HT1080 (cell line): ENCODE measurements around the gene ADPRHL1. TPM values are rescaled to one million over a fixed set of nuclear protein-coding genes. Genes with fewer than 3 reads are reported as not detected.

Experiments used
- DNase-seq: peaks from one replicate; pipeline ENCODE4 v3.0.0-alpha.2; 2015; ENCODE audit warnings: low read depth
- total RNA-seq: library from RNA; depleted of rRNA; stranded (reverse); fragments of >200 nt; shearing (Covaris generic); gene quantifications from 2 replicates; pipeline ENCODE4 v1.2.3, GENCODE V29; 2014

ADPRHL1 gene
- total RNA-seq, 1 experiment from 2014 or later = 0.95 TPM

GRCh38 chr13:113433391-113433916 lies 19.8 kb downstream of the ADPRHL1 start:
- no peak for DNase-seq

GRCh38 chr13:113432506-113433270 lies 20.6 kb downstream of the ADPRHL1 start:
- DNase-seq = no peak

DNA sequence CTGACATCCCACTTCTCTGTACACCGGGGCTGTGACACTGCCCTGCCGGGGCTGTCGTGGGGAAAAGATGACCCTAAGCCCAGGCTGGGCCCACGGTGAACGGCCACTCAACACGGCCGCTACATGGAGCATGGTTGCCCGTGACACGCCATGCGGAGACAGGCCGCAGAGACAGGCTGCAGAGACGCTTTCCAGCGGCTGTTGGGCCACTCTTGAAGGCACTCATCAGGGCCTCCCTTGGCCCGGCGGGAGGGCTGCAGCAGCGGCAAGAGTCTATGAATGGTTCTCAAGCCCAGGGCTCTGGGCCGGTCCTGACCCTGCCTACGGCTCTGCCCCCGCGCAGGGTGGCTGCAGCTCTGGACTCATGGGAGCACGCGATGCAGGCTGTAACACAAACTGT lies 22.1 kb downstream of the ADPRHL1 start:
- no peak for DNase-seq

DNA sequence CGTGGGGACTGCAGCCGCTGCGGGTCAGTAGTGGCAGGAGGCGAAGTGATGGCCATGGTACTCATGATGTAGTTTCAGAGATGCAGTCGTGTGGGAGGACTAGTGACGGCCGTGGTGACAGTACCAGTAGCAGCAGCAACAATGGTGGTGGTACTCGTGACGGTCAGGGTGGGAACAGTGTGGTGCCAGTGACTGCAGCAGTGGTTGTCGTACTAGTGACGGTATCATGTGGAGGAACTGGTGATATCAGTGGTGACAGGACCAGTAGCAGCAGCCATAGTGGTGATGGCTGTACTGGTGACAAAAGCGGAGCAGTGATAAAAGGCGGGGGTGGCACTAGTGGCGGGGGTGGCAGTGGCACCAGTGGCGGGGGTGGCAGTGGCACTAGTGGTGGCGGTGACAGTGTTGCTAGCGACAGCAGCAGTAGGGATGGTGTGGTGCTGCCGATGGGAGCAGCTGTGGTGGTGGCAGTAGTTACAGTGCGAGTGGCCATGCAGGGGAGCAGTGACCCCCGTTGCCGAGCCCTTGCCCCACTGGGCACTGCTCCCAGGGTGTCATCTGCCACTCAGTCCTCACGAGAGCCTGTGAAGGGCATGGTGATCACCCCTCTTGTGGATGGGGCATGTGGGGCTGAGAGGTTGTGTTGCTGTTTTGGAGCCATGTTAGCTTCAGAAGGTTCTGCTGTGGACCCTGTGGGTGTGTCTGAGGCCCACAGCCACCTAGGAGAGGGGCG lies 22.7 kb downstream of the ADPRHL1 start:
- no peak for DNase-seq

DNA sequence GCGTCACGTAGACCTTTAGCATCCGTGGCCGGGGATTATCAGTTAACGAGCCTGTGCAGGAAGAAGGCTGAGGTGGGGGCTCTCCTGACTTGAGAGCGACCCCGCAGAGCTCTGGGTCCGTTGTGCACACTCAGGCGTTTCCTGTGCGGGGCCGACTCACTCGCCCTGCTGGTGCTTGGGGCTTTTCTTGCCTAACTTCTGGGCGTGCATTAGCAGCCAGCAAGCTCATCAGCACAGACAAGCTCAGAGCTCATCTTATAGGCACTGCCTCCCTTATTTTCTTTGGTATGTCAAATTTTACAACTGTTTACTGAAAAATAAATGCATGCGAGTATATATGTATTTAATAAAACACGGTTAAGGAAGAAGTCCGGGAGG lies 23.7 kb downstream of the ADPRHL1 start:
- no peak for DNase-seq

DNA sequence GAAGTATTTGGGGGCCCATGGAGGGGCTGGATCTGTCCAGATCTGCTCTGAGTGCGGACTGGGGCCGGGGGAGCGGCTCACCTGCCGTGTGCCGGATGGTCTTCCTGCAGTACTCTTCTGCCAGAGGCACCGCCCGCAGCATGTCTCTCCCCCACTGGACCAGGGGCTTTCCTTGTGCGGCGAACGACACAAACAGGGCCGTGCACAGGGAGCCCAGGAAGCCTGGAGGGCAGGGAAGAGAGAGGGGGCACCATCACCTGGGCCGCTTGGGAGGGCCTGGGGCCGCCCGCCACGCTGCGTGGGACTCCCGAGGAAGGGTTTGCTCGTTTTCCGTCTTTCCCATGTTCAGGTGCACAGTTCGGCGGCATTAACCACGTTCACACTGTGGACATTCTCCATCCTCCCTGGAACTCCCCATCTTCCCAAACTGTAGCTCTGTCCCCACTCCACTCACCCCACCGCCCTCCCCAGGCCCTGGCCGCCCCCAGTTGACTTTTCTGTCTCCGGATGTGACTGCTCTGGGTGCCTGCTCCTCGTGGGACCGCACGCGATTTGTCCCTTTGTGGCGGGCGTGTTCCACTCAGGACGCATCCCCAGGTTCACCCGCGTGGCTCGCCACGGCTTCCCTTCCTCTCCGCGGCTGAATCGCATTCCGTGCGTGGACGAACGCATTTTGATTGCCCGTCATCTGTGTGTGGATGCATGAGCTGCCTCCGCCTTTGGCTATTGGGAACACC lies 24.2 kb downstream of the ADPRHL1 start:
- no peak for DNase-seq

DNA sequence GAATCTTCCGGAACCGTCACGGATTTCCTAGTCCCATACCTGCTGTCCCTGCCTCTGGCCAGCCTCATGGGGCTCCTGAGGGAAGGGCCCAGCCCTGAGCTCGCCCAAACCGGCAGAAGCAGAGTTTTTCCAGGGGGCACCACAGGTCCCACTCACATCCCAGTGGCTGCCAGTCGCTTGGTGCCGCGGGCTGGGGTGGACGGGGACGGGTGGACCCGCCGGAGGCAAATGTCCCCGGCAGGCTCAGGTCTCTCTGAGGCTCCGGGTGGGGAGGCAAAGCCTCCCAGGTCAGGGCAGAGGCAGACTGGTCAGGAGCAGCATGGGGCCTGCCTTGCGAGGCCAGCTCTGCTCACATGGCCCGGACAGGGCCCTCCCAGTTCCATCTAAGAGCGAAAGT lies 24.8 kb downstream of the ADPRHL1 start:
- DNase-seq = no peak

GRCh38 chr13:113427562-113428468 lies 25.5 kb downstream of the ADPRHL1 start:
- DNase-seq = no peak

- DNase-seq = no peak
Observed at GRCh38 chr13:113426591-113426986, 26.7 kb downstream of the ADPRHL1 start.

GRCh38 chr13:113425941-113426590 lies 27.2 kb downstream of the ADPRHL1 start:
- DNase-seq = peak; percentile 27

- no peak for DNase-seq
Observed at GRCh38 chr13:113423520-113424163, 29.6 kb downstream of the ADPRHL1 start.

- DNase-seq = no peak
Observed at GRCh38 chr13:113422807-113423519, 30.3 kb downstream of the ADPRHL1 start.

DNA sequence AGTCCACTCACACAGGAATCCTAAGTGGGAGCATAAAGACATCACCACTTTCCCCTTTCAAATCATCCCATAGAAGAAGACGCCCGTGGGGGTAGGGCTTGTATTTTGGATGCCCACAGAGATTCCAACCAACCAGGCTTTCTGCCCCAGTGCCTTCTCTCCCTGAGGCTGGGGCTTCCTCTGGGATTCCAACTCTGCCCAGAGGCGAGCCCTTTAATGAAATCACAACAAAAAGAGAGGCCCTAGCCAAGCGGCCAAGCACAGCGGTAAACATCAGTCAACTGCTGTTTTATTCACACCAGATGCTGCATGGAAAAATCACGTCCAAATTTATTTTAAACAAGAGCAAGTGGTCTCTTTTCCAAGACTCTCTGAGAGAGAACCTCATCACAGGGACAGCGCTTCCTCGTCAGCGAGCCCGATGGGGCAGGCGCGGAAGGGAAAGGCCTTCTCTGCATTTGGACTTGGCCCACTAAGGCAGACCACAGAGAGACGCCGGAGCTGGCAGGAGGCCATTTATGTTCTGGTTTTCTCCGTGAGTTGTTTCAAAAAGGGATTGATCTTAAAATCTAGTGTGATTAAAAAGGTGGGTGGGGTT lies 31.5 kb downstream of the ADPRHL1 start:
- no peak for DNase-seq

GRCh38 chr13:113420833-113421600 lies 32.3 kb downstream of the ADPRHL1 start:
- DNase-seq = no peak

- no peak for DNase-seq
Observed at GRCh38 chr13:113420232-113420631, 33.1 kb downstream of the ADPRHL1 start.

DNA sequence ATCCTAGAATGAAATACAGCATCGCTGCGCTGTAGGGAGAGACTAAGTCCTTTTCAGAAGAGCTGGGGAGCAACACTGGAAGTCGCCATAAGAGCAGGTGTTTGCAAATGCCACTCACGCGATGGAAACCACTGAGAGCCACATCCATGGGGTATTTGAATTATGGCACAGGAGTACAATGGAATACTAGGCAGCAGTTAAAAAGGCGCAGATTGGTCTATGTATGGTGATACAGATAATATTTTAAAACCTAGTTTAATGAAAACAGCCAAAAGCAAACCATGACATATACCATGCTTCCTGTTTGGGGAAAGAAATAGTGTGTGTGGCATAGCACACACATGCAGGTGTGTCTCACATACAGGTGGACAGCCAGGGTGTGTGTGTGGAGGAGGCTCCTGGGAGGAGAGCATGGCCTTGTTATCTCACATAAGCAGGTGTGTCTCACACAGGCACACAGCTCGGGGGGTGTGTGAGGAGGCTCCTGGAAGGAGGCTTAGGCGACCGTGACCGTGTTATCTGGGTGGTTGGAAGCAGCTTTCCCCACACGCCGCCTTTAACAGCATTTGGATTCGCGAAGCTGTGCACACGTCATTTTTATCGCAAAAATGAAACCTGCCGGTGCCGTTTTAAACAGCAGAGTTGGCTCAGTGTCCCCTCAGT lies 33.6 kb downstream of the ADPRHL1 start:
- DNase-seq = no peak

- no peak for DNase-seq
Observed at GRCh38 chr13:113418722-113419049, 34.6 kb downstream of the ADPRHL1 start.
